Progenitor cell of endocrine pancreas (in vitro differentiated cells): ENCODE results near the gene SPTY2D1. TPM values are rescaled to one million over a fixed set of nuclear protein-coding genes. Genes with fewer than 3 reads are reported as not detected.
"Not testable (repeated sequence)": the region's sequence is repeated elsewhere in the genome, so short reads cannot be mapped to it uniquely, and the experiment has no call there.

ENCODE experiments used
- DNase-seq: peaks from one replicate; pipeline ENCODE4 v3.0.0; 2021; ENCODE audit warnings: low spot score; ENCODE audit not compliant: unreplicated experiment
- H3K27ac Mint-ChIP-seq: 2 replicates; pipeline ENCODE4 v1.8.0; 2021; ENCODE audit warnings: mild to moderate bottlenecking, moderate library complexity, mixed read lengths
- H3K27me3 Mint-ChIP-seq: 2 replicates; pipeline ENCODE4 v1.8.0; 2021; ENCODE audit warnings: mixed read lengths
- H3K36me3 Mint-ChIP-seq: 2 replicates; pipeline ENCODE4 v1.8.0; 2022; ENCODE audit warnings: mixed read lengths; ENCODE audit not compliant: insufficient read depth
- H3K4me1 Mint-ChIP-seq: 2 replicates; pipeline ENCODE4 v1.8.0; 2021; ENCODE audit warnings: low read depth, mixed read lengths
- H3K4me3 Mint-ChIP-seq: 2 replicates; pipeline ENCODE4 v1.8.0; 2021; ENCODE audit warnings: low read depth, mild to moderate bottlenecking, moderate library complexity, mixed read lengths
- H3K9me3 Mint-ChIP-seq: 2 replicates; pipeline ENCODE4 v1.8.0; 2021; ENCODE audit warnings: low read depth, mixed read lengths
- total RNA-seq: library from RNA; stranded (reverse); gene quantifications from 2 replicates; pipeline ENCODE4 v1.2.1, GENCODE V29; 2021
- TF ChIP-seq, protein P1 (sequence below): fragments of 200-600 bp; sonication (generic); IDR thresholded peaks from one replicate; pipeline ENCODE4 v1.5.0; 2021; ENCODE audit warnings: antibody characterized with exemption, mild to moderate bottlenecking; ENCODE audit not compliant: unreplicated experiment

Gene SPTY2D1
- total RNA-seq, 1 donor from 2014 or later = 21.6 TPM

DNA sequence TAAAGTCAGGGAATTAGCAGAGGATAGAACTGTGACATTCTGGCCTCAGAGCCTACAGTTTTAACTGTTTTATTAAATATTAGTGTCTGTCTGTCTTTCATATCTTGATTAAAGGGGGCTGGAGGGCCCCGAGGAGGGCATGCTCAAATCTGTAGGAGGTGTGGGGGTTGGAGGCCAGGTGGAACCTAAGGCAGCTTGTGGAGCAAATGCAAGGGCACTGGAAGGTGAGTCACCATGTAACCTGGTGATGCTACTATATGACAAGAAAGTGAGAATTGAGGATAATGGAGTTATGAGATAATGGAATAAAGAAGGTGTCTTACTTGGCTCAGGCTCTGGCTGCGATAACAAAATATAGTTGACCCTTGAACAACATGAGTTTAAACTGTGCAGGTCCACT lies 37.1 kb upstream of the SPTY2D1 start:
- Mint-ChIP-seq H3K4me1 (peaks cover 26% of the 10 kb centered on the region), H3K4me3 (no peak overlapping the region), H3K27ac (no peak overlapping the region), H3K9me3 (no peaks in the 10 kb centered on the region), H3K27me3 (no peaks in the 10 kb centered on the region), H3K36me3 (no peaks in the 10 kb centered on the region)
- DNase-seq = no peak
- TF ChIP-seq, protein P1, sequence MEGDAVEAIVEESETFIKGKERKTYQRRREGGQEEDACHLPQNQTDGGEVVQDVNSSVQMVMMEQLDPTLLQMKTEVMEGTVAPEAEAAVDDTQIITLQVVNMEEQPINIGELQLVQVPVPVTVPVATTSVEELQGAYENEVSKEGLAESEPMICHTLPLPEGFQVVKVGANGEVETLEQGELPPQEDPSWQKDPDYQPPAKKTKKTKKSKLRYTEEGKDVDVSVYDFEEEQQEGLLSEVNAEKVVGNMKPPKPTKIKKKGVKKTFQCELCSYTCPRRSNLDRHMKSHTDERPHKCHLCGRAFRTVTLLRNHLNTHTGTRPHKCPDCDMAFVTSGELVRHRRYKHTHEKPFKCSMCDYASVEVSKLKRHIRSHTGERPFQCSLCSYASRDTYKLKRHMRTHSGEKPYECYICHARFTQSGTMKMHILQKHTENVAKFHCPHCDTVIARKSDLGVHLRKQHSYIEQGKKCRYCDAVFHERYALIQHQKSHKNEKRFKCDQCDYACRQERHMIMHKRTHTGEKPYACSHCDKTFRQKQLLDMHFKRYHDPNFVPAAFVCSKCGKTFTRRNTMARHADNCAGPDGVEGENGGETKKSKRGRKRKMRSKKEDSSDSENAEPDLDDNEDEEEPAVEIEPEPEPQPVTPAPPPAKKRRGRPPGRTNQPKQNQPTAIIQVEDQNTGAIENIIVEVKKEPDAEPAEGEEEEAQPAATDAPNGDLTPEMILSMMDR = no peak

DNA sequence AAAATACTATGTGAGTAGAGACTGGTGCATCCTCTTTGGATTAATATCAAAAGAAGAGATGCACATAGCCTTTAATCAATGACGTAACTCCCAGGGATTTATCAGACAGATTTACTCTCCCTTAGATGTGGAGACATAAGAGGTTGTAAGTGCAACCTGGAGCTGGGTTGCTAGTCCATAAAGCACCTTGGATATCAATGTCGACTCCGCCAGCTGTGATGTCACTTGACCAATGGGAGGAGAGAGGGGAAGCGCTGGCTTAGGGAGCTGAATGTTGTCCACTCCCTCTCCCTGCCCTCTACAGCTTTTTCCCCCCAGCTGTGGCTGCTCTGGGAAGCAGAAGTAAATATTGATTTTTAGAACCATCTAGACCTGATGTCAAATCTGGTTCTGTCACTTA lies 35.6 kb upstream of the SPTY2D1 start:
- H3K36me3 Mint-ChIP-seq = no peaks in the 10 kb centered on the region
- H3K27me3 Mint-ChIP-seq = peaks cover 5% of the 10 kb centered on the region
- no peak for DNase-seq
- no peak overlapping the region for H3K27ac Mint-ChIP-seq
- no peaks in the 10 kb centered on the region for H3K9me3 Mint-ChIP-seq
- TF ChIP-seq, protein P1 = no peak
- H3K4me1 Mint-ChIP-seq = peaks cover 26% of the 10 kb centered on the region
- H3K4me3 Mint-ChIP-seq = no peak overlapping the region

DNA sequence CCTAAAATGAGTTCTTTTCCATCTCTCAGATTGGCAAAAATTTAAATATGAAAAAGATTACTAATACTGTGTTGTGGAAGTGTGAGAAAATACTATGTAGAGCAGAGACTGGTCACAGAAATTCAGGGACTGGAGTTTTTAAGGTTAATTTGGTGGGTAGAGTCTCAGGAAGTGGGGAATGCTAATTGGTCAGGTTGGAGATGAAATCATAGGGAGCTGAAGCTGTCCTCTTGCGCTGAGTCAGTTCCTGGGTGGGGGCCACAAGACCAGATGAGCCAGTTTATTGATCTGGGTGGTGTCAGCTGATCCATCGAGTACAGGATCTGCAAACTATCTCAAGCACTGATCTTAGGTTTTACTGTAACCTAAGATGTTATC lies 35.1 kb upstream of the SPTY2D1 start:
- H3K36me3 Mint-ChIP-seq = no peaks in the 10 kb centered on the region
- peak overlapping the region; percentile 17 for H3K27ac Mint-ChIP-seq
- no peaks in the 10 kb centered on the region for H3K9me3 Mint-ChIP-seq
- H3K4me3 Mint-ChIP-seq = no peak overlapping the region
- H3K27me3 Mint-ChIP-seq = peaks cover 5% of the 10 kb centered on the region
- TF ChIP-seq, protein P1 = no peak
- peaks cover 26% of the 10 kb centered on the region for H3K4me1 Mint-ChIP-seq
- DNase-seq = no peak

DNA sequence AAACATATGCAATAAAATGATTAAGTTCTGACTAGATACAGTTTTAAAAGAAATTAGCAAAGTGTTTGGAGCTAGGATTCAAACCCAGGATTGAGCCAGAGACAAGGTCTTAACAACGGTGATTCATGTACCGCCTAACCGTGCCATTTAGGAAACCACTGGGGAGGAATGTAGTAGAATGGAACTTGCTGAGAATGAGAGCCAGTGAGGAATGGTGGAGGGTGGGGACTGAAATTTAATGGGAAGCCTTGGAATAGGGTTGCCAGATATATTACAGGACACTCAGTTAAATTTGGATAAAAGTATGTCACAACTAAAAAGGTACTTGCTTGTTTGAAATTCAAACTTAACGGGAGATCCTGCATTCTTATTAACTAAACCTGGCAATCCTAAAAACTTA lies 34.0 kb upstream of the SPTY2D1 start:
- H3K4me1 Mint-ChIP-seq = peaks cover 26% of the 10 kb centered on the region
- peaks cover under 1% of the 10 kb centered on the region for H3K9me3 Mint-ChIP-seq
- no peaks in the 10 kb centered on the region for H3K36me3 Mint-ChIP-seq
- H3K4me3 Mint-ChIP-seq = no peak overlapping the region
- H3K27ac Mint-ChIP-seq = no peak overlapping the region
- H3K27me3 Mint-ChIP-seq = peaks cover 5% of the 10 kb centered on the region
- TF ChIP-seq, protein P1 = no peak
- DNase-seq = no peak

DNA sequence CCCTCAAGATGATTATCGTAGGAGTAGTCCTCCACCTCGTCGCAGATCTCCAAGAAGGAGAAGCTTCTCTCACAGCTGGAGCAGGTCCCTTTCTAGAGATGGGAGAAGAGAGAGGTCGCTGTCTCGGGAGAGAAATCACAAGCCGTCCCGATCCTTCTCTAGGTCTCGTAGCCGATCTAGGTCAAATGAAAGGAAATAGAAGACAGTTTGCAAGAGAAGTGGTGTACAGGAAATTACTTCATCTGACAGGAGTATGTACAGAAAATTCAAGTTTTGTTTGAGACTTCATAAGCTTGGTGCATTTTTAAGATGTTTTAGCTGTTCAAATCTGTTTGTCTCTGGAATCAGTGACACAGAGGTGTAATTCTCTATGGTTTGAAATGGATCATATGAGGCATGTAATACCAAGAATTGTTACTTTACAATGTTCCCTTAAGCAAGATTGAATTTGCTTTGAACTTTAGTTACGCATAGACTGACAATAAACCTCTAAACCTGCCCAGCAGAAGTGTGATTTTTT lies 31.3 kb upstream of the SPTY2D1 start:
- peaks cover 32% of the 10 kb centered on the region for H3K4me1 Mint-ChIP-seq
- not testable (repeated sequence) for H3K27me3 Mint-ChIP-seq, H3K4me3 Mint-ChIP-seq, H3K27ac Mint-ChIP-seq, H3K9me3 Mint-ChIP-seq, DNase-seq, H3K36me3 Mint-ChIP-seq

DNA sequence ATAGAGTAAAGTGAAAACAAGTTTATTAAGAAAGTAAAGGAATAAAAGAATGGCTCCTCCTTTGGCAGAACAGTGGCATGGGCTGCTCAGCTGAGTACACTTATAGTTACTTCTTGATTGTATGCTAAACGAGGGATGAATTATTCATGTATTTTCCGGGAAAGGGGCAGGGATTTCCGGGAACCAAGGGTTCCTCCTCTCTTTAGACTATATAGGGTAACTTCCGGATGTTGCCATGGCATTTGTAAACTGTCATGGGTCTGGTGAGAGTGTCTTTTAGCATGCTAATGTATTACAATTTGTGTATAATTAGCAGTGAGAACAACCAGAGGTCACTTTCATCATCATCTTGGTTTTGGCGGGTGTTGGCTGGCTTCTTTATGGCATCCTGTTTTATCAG lies 23.5 kb upstream of the SPTY2D1 start:
- TF ChIP-seq, protein P1 = no peak
- no peak for DNase-seq
- Mint-ChIP-seq H3K36me3 (no peaks in the 10 kb centered on the region), H3K9me3 (no peaks in the 10 kb centered on the region), H3K4me1 (peaks cover 7% of the 10 kb centered on the region), H3K27ac (no peak overlapping the region), H3K27me3 (peaks cover 9% of the 10 kb centered on the region), H3K4me3 (no peak overlapping the region)
